Muscle of back (tissue), 13 donors: ENCODE measurements around the gene PARD3. TPM values are rescaled to one million over a fixed set of nuclear protein-coding genes. Genes with fewer than 3 reads are reported as not detected.
A peak's percentile ranks its signal among the peaks of the same experiment; 100 is the strongest.
"Not testable (repeated sequence)": the region's sequence is repeated elsewhere in the genome, so short reads cannot be mapped to it uniquely, and the experiment has no call there.

Experiments
- DNase-seq, 3 donors: peaks; one replicate each; pipeline versions ENCODE4 v3.0.0 to v3.0.0-alpha.2; 2013
- long read RNA-seq, 9 donors: transcript quantifications; one replicate each; lab custom pipeline, GENCODE V29; 2026
- polyA plus RNA-seq, 10 donors: library from polyadenylated mRNA; unstranded; fragments of 120-200 nt; gene quantifications; one replicate each; pipeline ENCODE4 v1.2.1, GENCODE V29; 2013; ENCODE audit not compliant: insufficient read length in 10 of 10

The PARD3 gene
- 10 to 100 TPM; 35.1 to 55.3 (median 41.4) TPM for polyA plus RNA-seq
- long read RNA-seq, donor 1, partial matches to known transcripts, result 9 of 9 reads
- long read RNA-seq, donor 1, other reads (novel, unspliced or antisense), result 0 of 9 reads
- long read RNA-seq, donor 2, partial matches to known transcripts, result 8 of 8 reads
- long read RNA-seq, donor 2, other reads (novel, unspliced or antisense), result 0 of 8 reads
- long read RNA-seq, donor 3, result 0 reads
- long read RNA-seq, donor 4, result 0 reads
- long read RNA-seq, donor 5, partial matches to known transcripts, result 5 of 5 reads
- long read RNA-seq, donor 5, other reads (novel, unspliced or antisense), result 0 of 5 reads
- long read RNA-seq, donor 6, partial matches to known transcripts, result 13 of 13 reads
- long read RNA-seq, donor 6, other reads (novel, unspliced or antisense), result 0 of 13 reads
- long read RNA-seq, donor 7, result 0 reads
- long read RNA-seq, donor 8, result 0 reads
- long read RNA-seq, donor 9, result 0 reads

DNA sequence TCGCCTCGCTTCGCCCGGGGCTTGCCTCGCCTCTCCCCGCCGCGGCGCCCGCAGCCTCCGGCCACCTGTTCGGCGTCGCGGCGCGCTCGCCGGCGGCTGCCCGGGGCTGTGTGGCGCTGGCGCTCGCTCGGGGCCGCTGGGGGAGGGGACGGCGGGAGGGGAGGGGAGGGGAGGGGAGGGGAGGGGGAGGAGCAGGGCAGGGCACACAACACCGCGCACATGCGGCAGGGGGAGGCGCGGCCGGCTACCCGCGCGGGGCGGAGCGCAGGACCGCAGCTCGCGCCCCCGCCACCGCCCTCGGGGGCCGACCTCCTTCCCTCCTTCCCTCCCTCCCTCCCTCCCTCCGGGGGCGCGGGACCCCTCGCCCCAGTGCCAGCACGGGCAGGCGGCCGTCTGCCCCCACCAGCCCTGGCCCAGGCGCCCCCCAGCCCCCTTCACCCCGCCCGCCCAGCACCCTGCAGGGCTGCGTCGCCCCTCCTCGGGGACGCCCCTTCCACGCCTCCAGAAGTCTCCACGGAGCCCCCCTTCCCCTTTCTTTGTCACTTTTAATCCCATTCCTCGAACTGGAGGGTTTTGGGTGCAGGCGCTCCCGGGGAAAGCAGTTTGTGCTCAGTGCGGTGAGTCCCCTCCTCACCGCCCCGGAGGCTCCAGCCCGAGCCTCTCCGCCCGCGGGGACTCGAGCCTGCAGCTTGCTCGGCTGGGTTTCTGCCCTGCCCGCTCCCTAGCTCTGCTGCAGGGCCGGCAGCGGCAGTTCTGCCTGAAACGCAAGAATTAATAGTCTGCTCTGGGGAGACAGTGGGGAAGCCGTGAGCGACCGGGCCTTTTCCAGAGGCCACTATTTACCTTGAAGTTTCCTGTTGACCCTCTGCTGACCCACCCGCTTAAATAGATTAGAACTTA is at the start of gene PARD3:
Gene PARD3, minus strand, starts transcription at position 112 of the 900 bp plus-strand sequence. CDS start 301 bp downstream, outside the sequence.
- peak in 2 of 3 donors; percentile 78 to 87 for DNase-seq

GRCh38 chr10:34864149-34865067 is 49.3 kb upstream of the PARD3 start:
- peak in 1 of 3 donors; percentile 30 for DNase-seq

GRCh38 chr10:34862892-34863291 is 47.8 kb upstream of the PARD3 start:
- no peak for DNase-seq

- no peak for DNase-seq
These were observed 46.4 kb upstream of the PARD3 start for GRCh38 chr10:34861293-34862021.

DNA sequence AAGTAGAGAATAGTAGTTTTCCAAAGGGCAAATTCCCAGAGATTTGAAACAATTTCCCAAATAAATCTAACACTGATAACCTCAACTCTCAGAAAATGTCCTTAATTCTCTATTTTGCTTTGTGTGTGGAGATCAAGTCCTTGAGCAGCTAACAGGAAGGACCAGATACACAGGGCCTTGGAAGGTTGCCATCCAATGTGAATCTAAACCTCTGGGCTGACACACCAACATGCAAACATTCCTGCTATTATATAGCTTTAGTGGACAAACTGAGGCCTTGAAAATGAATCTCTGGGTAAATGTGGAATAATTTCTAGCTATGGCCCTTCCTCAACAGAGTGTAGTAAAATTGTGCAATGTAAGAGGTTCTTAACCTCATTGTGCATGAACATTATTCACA is 44.1 kb upstream of the PARD3 start:
- no peak for DNase-seq

DNA sequence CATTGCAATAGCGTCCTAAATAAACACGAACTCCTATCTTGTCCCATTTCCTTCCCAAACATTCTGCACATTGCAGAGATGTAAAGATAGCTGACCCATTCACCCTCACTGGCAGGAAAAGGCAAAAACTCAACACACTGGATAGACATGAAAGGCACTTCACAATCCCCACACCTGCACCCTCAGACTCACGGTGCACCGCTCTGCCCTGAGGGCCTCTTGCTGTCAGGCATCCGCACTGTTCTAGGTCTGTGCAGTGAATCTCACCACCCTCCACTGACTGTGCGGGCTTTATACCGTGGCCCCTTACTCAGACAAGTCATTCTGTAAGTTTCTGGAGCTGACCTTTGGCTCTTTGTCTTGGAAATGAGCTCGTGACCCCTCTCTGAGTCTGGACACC is 42.9 kb upstream of the PARD3 start:
- DNase-seq, result no peak

- DNase-seq, result peak; percentile 33 to 79 (median 59)
These were observed 39.1 kb upstream of the PARD3 start for GRCh38 chr10:34854147-34854601.

GRCh38 chr10:34853357-34853756 is 38.3 kb upstream of the PARD3 start:
- DNase-seq, result no peak

DNA sequence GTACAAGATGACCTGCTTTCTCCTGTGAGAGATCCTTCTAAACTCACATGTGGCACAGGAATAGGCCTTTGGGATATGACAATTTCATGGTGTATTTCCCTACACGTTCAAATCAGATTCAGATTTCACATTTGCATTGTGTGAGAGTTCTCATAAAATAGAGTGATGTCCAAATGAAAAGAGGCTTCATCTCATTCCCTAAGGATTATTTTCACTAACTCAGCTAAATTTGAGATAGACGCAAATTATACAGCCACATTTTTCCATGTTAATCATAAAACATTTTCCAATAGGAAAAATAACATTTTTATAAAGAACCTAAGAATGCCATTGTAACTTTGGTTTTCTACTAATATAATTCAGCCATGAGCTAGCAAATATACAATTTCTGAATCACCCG is 35.5 kb upstream of the PARD3 start:
- no peak for DNase-seq

DNA sequence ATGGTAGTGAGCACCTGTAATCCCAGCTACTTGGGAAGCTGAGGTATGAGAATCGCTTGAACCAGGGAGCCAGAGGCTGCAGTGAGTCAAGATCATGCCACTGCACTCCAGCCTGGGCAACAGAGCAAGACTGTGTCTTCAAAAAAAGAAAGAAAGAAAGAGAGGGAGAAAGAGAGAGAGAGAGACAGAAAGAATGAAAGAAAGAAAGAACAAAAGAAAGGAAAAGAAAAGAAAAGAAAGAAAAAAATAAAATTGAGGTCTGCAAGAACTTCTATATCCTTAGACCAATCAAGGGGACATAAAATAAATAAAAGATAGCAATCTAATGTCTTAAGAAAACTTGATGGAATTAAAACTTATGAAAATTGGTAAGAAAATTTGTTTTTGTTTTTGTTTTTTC is 34.9 kb upstream of the PARD3 start:
- DNase-seq, result no peak

- peak in 2 of 3 donors; percentile 35 to 62 for DNase-seq
These were observed 30.0 kb upstream of the PARD3 start for GRCh38 chr10:34845070-34845469.

- no peak for DNase-seq
These were observed 29.4 kb upstream of the PARD3 start for GRCh38 chr10:34844448-34844847.

GRCh38 chr10:34843470-34843869 is 28.4 kb upstream of the PARD3 start:
- DNase-seq, result not testable (repeated sequence)

DNA sequence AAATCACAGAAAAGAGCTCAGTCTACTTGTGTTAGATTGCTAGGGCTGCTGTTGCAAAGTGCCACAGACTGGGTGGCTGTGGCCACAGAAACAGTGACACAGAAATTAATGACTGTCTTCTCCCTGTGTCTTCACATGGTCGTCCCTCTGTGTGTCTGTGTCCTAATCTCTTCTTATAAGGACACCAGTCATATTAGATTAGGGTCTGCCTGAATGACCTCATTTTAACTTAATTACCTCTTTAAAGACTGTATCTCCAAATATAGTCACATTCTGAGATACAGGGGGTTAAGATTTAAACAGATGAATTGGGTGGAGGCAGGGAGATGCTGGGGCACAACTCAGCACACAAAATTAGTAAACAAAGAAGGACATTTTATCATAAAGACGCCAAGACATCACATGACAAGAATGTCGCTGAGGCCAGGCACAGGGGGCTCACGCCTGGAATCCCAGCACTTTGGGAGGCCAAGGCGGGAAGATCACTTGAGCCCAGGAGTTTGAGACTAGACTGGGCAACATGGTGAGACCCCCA is 23.3 kb upstream of the PARD3 start:
- no peak for DNase-seq

GRCh38 chr10:34835908-34836508 is 20.9 kb upstream of the PARD3 start:
- no peak for DNase-seq

DNA sequence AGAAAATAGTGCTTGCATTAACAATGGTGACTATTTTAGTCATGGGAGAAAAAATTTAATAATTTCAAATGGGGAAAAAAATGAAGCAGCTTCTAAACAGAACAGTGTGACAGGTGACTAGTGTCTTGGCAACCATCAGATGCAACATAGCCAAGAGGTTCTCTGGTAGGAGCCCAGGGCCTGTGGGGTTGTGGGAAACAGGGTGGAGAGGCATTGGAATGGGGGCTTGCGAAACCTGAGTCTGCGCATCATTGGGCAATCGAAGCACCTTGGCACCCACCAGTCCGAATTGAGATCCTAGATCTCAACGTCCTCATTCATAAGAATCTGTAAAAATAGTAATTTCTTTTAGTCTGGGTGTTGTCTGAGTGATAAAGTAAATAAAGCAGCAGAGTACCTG is 19.2 kb upstream of the PARD3 start:
- DNase-seq, result no peak

DNA sequence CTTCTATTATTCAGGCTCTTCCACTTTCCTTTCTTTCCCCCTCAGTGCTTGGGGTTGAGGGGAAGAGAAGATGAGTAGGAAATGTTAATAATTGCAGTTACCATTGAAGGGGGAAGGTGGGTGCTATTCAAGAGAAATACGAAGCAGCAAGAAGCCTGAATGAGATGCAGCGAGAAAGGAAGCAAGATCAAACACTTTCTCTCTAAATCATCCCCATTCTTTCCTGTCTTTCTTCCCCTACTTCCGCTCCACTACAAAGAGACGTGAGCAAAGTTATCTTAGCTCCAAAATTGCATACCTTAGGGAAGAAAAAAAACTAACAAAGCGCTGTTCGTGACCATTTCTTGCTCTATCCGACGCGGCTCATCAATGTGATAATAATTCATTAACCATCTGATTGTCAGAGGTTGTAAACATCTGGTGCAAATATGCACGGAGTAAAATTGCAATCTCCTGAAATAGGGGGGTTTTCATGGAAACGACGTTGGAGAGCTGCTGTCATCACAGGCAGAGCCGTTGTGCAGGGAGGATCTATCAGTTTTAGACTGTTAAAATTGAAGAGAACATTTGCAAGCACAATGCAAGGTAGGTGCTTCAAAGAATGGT is 15.2 kb upstream of the PARD3 start:
- peak in 1 of 3 donors; percentile 34 for DNase-seq

GRCh38 chr10:34826857-34827766 is 12.0 kb upstream of the PARD3 start:
- peak in 2 of 3 donors; percentile 40 to 72 for DNase-seq
